Upper lobe of left lung (tissue), 4 donors: ENCODE results near the gene NBAS.

ENCODE experiments used
- CTCF ChIP-seq, 6 experiments: fragments of 450-650 bp in 4 of 6; fragments of 200-600 bp in 2 of 6; sonication (generic) in 2 of 6; IDR thresholded peaks; one replicate each; pipeline ENCODE4 v1.5.1; 2016 to 2019; ENCODE audit warnings: antibody characterized with exemption in 6 of 6
- POLR2A ChIP-seq, 4 donors: fragments of 450-650 bp; IDR thresholded peaks; one replicate each; pipeline ENCODE4 v1.5.1; 2016 to 2017; ENCODE audit warnings: antibody characterized with exemption in 4 of 4, mild to moderate bottlenecking in 2 of 4
- POLR2AphosphoS5 ChIP-seq, 2 donors: sonication (generic); formaldehyde crosslinking; IDR thresholded peaks; one replicate each; pipeline ENCODE4 v1.5.1; 2017; ENCODE audit warnings: antibody characterized with exemption in 2 of 2

DNA sequence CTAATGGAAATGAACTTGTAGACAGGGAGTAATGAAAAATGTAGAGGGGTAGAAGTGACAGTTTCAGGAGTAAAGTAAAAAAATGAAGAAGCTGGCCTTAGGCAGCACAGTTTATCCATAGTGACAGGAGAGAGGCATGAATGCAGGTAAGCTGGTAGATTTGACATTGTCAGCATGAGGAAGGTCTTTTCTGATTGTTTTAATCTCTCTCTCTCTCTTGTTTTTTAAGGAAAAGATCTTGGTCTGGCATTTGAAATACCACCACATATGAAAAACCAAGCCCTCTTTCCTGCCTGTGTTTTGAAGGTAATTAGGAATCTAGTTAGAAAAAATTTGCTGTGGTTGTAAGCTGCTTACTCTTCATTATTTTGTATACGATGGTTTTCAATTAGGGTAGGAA lies 44.6 kb upstream of the NBAS start:
- TF ChIP-seq CTCF (IDR thresholded peaks at IDR 0.05) (no peak), POLR2A (IDR thresholded peaks at IDR 0.05) (no peak), POLR2AphosphoS5 (IDR thresholded peaks at IDR 0.05) (no peak)
